HG03558 (cell line): ENCODE data around the gene DNAL4.

Experiments
- ATAC-seq: cut with Tn5 transposase; IDR thresholded peaks from one replicate; pipeline ENCODE4 v1.9.1; 2021; ENCODE audit warnings: moderate number of reproducible peaks; ENCODE audit not compliant: unreplicated experiment; ENCODE audit errors: extremely low read depth

The DNAL4 gene

GRCh38 chr22:38788021-38788816, 5.7 kb downstream of the DNAL4 start:
- no peak for ATAC-seq

DNA sequence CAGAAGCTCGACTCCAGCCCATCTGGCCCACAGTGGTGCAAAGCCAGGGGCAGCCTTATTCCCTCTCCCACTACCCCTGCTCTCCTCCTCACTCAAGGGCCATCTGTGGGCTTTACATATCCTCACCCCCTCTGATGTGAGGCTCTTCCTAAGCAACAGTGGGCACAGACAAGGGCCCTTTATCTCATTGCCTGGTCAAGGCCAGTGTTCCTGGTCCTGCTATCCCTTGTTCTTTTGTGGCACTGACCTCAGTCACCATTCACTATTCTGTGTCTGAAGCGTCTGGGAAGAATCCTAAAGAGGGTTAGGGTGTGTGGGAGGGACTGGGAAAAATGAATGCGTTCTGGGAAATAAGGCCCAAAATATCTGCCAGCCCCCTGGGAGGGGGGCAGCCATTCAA, 7.3 kb downstream of the DNAL4 start:
- no peak for ATAC-seq

GRCh38 chr22:38784856-38785255, 9.1 kb downstream of the DNAL4 start:
- ATAC-seq, result no peak

DNA sequence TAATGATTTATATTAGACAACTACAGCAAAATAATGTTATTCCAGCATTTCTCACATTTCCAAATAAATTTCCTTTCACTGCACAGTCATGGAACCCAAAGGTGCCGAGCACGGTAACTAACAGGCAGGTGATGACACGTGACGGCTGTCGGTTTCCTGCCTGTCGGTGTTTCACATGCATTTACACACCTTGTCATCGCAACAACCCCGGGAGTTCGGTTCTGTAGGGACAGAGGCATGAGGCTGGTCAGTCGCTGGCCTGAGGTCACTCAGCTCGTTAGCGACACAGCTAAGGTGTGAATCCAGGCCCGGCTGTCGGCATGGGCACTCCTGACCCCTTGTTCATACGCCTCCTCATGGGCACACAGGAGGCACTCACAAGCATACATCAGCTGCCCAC, 9.9 kb downstream of the DNAL4 start:
- no peak for ATAC-seq

DNA sequence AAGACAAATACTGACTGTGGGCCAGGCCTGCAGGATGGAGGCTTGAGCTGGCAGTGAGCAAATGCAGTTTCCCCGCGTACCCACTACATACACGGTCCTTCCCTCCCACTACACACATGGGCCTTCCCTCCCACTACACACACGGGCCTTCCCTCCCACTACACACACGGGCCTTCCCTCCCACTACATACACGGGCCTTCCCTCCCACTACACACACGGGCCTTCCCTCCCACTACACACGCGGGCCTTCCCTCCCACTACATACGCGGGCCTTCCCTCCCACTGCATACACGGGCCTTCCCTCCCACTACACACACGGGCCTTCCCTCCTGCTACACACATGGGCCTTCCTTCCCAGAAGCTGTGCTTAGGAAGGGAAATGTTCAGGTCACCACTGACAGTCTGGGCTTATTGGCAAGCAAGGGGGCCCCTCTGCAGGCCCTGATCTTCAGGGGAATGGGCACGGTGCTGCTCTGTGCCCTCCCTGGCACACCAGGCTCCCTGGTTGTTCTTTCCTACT, 10.8 kb downstream of the DNAL4 start:
- no peak for ATAC-seq

DNA sequence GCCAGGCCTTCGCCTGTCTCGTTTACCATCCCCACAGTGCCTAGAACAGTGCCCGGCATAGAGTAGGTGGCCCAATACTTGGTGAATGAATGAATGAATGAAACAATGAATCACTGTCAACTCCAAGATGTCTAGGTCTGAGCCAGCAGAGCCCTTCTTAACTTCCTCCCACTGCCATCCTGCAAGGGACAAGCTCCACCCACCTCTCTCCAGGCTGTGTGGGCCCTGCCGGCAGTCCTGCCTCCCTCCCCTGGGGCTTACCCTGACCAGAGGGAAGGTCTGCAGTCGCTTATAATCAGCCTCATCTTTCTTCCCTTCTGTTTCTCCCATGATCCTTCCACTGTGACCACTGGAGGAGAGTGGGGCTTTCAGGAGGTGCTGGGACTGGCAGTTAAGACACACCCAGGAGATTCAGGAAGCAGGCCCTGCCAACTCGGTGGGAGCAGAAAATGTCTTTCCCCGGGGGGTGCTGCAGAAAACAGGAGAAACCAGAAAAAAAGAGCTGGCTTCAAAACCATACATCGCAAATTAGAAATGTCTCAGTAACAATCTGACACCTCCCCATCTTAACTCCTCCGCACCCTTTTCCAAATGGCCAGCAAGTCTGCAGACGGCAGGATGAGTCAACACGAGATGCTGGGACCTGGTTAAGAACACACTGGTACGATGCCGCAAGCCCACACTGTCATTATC, 11.4 kb downstream of the DNAL4 start:
- ATAC-seq, result no peak

DNA sequence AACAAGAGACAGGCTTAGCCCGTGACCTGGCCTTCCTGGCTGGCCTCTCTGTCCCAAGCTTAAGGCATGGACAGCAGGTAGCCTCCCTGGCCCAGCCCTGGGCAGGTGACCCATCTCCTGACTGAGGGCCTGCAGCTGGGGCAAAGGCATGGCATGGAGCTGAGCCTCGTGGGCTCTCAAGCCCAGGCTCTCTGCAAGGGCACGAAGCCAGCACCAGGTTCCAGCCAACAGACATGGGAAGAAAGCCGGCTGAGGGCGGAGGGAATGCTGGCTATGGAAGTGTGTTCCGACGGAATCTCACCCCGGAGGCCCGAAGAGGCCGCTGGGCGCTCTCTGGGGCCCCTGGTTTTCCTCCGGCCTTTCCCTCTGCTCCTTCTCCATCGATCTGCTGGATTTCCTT, 12.9 kb downstream of the DNAL4 start:
- no peak for ATAC-seq

DNA sequence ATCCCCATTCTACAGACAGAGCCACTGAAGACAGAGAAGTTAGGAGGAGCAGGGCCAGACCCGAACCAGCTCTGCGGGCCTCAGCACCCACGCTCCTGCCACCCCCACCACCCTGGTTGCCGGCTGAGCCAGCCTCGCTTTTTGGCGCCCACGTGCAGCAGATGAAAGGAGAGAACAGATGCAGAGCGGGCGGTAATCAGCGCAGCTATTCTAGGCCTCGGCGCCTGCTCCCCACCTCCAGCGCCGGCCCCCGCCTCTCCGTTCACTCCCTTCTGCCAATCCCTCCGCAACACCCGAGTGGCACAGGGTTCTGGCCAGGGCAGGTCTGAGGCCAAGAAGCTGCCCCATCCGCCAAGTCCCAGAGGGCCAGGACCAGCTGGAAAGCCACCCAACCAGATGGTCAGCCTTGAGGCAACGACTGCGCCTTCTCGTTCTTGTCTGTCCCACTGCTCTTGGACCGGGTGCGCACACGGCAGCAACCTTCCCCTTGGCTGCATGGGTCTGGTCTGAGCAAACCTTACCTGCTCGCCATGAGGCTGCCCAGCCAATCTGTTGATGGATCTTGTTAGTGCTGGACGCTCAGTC, 16.8 kb downstream of the DNAL4 start:
- ATAC-seq, result no peak

- no peak for ATAC-seq
These were observed 17.9 kb downstream of the DNAL4 start for GRCh38 chr22:38776086-38776485.

DNA sequence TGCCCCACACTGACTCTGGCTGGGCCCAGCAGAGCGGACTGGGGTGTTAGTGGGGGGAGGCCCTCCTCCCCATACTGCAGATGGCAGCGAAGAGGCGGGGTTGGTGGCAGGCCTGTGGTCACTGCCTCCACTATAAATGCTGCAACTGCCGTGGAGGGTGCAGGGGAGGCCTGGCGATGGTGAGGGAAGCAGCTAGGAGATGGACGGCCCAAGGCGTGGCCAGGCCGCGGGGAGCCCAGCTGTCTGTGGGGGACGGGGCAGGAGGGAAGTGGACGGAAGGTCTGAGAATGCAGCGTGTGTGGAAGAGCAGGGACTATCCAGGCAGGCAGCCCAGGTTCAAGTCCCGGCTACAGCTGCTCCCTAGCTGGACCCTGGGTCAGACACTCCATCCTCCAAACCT, 18.3 kb downstream of the DNAL4 start:
- no peak for ATAC-seq

- no peak for ATAC-seq
These were observed 19.3 kb downstream of the DNAL4 start for GRCh38 chr22:38774496-38775166.

GRCh38 chr22:38773363-38773946, 20.5 kb downstream of the DNAL4 start:
- no peak for ATAC-seq

DNA sequence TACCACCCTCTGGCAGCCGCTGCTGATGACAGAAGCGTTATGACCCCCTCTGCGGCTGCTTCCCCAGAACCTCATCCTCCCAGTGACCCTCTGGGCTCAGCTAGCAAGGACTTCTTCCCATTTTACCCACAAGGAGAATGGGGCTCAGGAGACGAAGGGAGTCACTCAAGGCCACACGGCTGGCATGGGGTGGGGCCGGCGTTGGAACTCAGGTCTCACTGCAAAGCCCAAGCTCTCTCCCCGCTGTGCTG, 21.4 kb downstream of the DNAL4 start:
- no peak for ATAC-seq

DNA sequence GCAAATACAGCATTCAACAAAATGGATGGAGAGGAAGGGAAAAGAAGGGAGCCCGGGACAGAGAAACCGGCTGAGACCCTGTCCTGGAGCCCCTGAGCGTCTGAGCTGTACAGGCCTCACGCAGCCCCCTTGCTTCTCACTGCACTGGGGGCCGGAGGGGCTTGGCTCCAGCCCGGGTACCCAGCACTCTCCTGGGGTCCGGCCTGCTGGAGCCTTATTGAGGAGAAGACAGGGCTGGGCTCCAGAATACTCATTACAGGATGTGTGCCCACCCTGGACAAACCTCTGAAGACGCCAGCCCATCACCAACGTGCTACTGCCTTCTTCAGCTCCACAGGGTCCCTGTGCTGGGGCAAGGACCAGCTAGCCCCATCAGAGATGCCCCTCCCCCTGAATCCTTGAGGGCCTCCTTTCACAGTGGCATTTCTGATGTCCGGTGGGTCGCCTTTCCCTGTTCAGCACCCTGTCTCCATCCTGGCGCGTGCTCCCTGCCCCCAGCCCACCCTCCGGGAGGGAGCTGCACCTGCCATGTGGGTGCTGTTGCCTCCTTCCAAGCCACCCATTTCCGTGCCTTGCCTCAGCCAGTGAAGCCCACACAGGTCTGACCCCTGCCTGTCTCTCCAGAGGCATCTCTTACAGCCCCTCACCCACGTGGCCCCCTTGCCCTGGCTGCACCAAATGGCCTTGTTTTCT, 23.5 kb downstream of the DNAL4 start:
- ATAC-seq, result no peak

DNA sequence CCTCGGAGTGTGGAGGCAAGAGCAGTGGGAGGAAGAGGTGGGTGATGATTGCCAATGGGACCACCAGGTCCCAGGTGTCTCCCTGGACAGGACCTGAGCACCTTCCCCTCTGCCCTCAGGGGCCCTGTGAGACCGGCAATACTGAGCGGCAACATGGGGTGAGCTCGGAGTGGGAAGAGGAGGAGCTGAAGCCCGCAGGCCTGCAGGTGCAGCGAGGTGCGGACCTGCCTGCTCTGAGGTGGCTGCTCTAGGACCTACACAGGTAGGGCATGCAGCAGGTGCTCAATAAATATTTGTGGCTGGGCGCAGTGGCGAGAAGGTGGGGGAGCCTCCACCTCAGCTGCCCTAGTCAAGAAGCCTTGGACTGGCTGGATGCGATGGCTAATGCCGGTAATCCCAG, 25.9 kb downstream of the DNAL4 start:
- ATAC-seq, result no peak

GRCh38 chr22:38767313-38767712, 26.6 kb downstream of the DNAL4 start:
- no peak for ATAC-seq

DNA sequence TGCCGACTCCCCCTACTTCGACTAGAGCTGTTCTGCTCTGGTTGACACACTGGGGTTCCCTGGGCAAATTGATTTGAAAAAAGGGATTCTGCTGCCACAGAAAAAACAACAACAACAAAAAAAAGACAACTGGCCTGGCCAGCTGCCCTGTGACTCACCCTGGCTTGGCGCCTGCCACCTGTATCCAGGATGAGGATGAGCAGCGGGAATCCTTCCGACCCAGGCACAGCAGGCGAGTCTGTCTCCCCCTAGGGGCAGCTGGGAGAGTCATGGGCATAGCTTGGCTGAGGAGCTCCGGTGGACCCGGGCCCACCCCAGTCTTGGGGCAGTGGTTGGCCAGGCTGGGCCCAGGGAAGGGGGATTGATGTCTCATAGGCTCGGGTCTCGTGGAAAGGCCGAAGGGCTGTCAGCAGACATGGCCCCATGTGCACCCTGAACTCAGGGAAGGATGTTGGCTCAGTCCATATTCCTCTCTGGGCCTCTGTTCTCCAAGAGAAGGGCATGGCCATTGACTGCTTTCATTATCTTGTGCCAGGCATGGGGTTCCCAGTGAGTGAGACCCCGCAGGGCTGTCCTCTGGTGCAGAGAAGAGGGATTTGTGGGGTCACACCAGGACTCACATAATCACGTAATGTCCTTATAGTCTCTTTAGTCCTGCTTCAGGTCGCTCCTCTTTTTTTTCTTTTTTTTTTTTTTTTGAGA, 27.7 kb downstream of the DNAL4 start:
- no peak for ATAC-seq

GRCh38 chr22:38762551-38762983, 31.4 kb downstream of the DNAL4 start:
- ATAC-seq, result no peak
